Measurements from ENCODE around the gene VPS13D.
"Not testable (repeated sequence)": the region's sequence is repeated elsewhere in the genome, so short reads cannot be mapped to it uniquely, and the experiment has no call there.

Gene VPS13D

GRCh38 chr1:12444329-12444841 lies 214.6 kb downstream of the VPS13D start:
- in situ Hi-C loops (cut with MboI; ENCODE audit: low sequenced_read_pairs) = no loop called here

- in situ Hi-C loops (cut with MboI; ENCODE audit: low sequenced_read_pairs) = no loop called here
These were observed 215.4 kb downstream of the VPS13D start for GRCh38 chr1:12445257-12445656.

- in situ Hi-C loops (cut with MboI; ENCODE audit: low sequenced_read_pairs) = no loop called here
These were observed 216.8 kb downstream of the VPS13D start for GRCh38 chr1:12446593-12446992.

GRCh38 chr1:12447307-12447706 lies 217.5 kb downstream of the VPS13D start:
- in situ Hi-C loops (cut with MboI; ENCODE audit: low sequenced_read_pairs) = no loop called here

- in situ Hi-C loops (cut with MboI; ENCODE audit: low sequenced_read_pairs) = no loop called here
These were observed 218.1 kb downstream of the VPS13D start for GRCh38 chr1:12447849-12448312.

- in situ Hi-C loops (cut with MboI; ENCODE audit: low sequenced_read_pairs) = no loop called here
These were observed 218.9 kb downstream of the VPS13D start for GRCh38 chr1:12448746-12449177.

- in situ Hi-C loops (cut with MboI; ENCODE audit: low sequenced_read_pairs) = no loop called here
These were observed 220.4 kb downstream of the VPS13D start for GRCh38 chr1:12450090-12450755.

- in situ Hi-C loops (cut with MboI; ENCODE audit: low sequenced_read_pairs) = no loop called here
These were observed 221.1 kb downstream of the VPS13D start for GRCh38 chr1:12450756-12451559.

GRCh38 chr1:12451560-12451900 lies 221.7 kb downstream of the VPS13D start:
- in situ Hi-C loops (cut with MboI; ENCODE audit: low sequenced_read_pairs) = no loop called here

- in situ Hi-C loops (cut with MboI; ENCODE audit: low sequenced_read_pairs) = no loop called here
These were observed 222.4 kb downstream of the VPS13D start for GRCh38 chr1:12452262-12452661.

- in situ Hi-C loops (cut with MboI; ENCODE audit: low sequenced_read_pairs) = no loop called here
These were observed 223.8 kb downstream of the VPS13D start for GRCh38 chr1:12453400-12454343.

GRCh38 chr1:12454406-12455391 lies 224.9 kb downstream of the VPS13D start:
- in situ Hi-C loops (cut with MboI; ENCODE audit: low sequenced_read_pairs) = no loop called here

- in situ Hi-C loops (cut with MboI; ENCODE audit: low sequenced_read_pairs) = not testable (repeated sequence)
These were observed 226.3 kb downstream of the VPS13D start for GRCh38 chr1:12456081-12456480.

- in situ Hi-C loops (cut with MboI; ENCODE audit: low sequenced_read_pairs) = no loop called here
These were observed 227.1 kb downstream of the VPS13D start for GRCh38 chr1:12456979-12457378.

- in situ Hi-C loops (cut with MboI; ENCODE audit: low sequenced_read_pairs) = no loop called here
These were observed 227.9 kb downstream of the VPS13D start for GRCh38 chr1:12457771-12458170.

- in situ Hi-C loops (cut with MboI; ENCODE audit: low sequenced_read_pairs) = no loop called here
These were observed 228.7 kb downstream of the VPS13D start for GRCh38 chr1:12458571-12458970.

- in situ Hi-C loops (cut with MboI; ENCODE audit: low sequenced_read_pairs) = no loop called here
These were observed 230.3 kb downstream of the VPS13D start for GRCh38 chr1:12460121-12460520.

- in situ Hi-C loops (cut with MboI; ENCODE audit: low sequenced_read_pairs) = no loop called here
These were observed 231.2 kb downstream of the VPS13D start for GRCh38 chr1:12460911-12461621.

GRCh38 chr1:12461754-12462153 lies 231.9 kb downstream of the VPS13D start:
- in situ Hi-C loops (cut with MboI; ENCODE audit: low sequenced_read_pairs) = no loop called here
